ENCODE data around the gene GNG8. TPM values are rescaled to one million over a fixed set of nuclear protein-coding genes. Genes with fewer than 3 reads are reported as not detected.

GNG8 gene
- total and polyA plus RNA-seq, 9 of the 15 experiments (the other 6 are each of a cell fraction or from before 2014, with no cell fraction given), result 1.3 TPM; not detected in 8

DNA sequence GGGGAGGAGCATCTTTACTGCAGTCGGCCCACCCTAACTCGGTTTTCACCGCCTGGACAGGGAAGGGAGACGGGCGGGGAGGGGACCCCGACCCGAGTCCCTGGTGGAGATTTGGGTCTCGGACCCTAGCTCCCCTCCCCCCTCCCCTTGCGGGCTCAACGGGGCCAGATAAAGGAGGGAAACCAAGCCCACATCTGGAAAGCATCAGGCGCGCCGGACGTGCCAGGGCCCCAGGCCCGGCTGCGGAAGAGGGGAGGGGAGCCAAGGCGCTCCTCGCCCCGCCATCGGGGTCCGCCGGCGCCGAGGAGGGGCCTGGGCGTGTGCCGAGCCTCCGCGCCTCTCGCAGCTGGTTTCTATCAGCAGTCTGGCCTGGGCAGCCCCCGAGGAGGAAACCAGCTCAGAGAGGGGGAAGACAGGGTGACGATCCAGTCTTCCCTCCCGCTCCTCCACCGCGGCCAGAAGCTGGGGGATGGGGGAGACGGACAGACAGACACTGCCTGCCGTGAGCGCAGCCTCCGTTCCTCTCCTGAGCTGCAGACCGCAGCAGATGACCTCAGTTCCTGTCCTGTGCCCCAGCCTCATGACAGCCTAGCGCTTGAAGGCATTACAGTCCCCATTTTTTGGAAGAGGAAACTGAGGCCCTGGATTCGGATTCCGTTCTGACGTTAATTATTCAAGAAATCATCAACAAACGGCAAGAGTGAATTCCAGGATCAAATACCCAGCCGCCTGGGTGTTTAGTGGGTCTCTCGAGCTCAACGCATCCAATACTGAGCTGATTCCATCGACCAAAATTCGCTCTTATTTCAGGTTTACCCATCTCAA, 3.6 kb upstream of the GNG8 start (continued):
- TF ChIP-seq, protein P1, sequence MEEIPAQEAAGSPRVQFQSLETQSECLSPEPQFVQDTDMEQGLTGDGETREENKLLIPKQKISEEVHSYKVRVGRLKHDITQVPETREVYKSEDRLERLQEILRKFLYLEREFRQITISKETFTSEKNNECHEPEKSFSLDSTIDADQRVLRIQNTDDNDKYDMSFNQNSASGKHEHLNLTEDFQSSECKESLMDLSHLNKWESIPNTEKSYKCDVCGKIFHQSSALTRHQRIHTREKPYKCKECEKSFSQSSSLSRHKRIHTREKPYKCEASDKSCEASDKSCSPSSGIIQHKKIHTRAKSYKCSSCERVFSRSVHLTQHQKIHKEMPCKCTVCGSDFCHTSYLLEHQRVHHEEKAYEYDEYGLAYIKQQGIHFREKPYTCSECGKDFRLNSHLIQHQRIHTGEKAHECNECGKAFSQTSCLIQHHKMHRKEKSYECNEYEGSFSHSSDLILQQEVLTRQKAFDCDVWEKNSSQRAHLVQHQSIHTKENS (CRISPR knock-in tag; IDR thresholded peaks at IDR 0.05), result no peak
- no peak for TF ChIP-seq CC2D1A (IDR thresholded peaks at IDR 0.05)
- TF ChIP-seq BRCA1 (IDR thresholded peaks at IDR 0.05), result no peak
- peak; percentile 85; the same call in 1 of the 2 replicates for TF ChIP-seq BRCA1 (CRISPR knock-in tag; IDR thresholded peaks at IDR 0.05)
- no peak for TF ChIP-seq POLR2B (IDR thresholded peaks at IDR 0.05; ENCODE audit: low read depth, partially characterized antibody)
- TF ChIP-seq ZSCAN29 (IDR thresholded peaks at IDR 0.05), result no peak
- no peak for TF ChIP-seq ETV6 (IDR thresholded peaks at IDR 0.05; ENCODE audit: borderline replicate concordance in 1 of 2, low read depth in 2 of 2, low read length in 1 of 2)
- TF ChIP-seq ETV6 (CRISPR knock-in tag; IDR thresholded peaks at IDR 0.05; ENCODE audit: borderline replicate concordance), result no peak
- no peak for TF ChIP-seq GTF2F1 (IDR thresholded peaks at IDR 0.05; ENCODE audit: low read depth, low read length)
- TF ChIP-seq IRF2 (CRISPR knock-in tag; IDR thresholded peaks at IDR 0.05), result no peak
- TF ChIP-seq NBN (IDR thresholded peaks at IDR 0.05; ENCODE audit: low read depth), result no peak
- no peak for TF ChIP-seq ZNF175 (CRISPR knock-in tag; IDR thresholded peaks at IDR 0.05; ENCODE audit: low read depth)
- TF ChIP-seq, protein P2, sequence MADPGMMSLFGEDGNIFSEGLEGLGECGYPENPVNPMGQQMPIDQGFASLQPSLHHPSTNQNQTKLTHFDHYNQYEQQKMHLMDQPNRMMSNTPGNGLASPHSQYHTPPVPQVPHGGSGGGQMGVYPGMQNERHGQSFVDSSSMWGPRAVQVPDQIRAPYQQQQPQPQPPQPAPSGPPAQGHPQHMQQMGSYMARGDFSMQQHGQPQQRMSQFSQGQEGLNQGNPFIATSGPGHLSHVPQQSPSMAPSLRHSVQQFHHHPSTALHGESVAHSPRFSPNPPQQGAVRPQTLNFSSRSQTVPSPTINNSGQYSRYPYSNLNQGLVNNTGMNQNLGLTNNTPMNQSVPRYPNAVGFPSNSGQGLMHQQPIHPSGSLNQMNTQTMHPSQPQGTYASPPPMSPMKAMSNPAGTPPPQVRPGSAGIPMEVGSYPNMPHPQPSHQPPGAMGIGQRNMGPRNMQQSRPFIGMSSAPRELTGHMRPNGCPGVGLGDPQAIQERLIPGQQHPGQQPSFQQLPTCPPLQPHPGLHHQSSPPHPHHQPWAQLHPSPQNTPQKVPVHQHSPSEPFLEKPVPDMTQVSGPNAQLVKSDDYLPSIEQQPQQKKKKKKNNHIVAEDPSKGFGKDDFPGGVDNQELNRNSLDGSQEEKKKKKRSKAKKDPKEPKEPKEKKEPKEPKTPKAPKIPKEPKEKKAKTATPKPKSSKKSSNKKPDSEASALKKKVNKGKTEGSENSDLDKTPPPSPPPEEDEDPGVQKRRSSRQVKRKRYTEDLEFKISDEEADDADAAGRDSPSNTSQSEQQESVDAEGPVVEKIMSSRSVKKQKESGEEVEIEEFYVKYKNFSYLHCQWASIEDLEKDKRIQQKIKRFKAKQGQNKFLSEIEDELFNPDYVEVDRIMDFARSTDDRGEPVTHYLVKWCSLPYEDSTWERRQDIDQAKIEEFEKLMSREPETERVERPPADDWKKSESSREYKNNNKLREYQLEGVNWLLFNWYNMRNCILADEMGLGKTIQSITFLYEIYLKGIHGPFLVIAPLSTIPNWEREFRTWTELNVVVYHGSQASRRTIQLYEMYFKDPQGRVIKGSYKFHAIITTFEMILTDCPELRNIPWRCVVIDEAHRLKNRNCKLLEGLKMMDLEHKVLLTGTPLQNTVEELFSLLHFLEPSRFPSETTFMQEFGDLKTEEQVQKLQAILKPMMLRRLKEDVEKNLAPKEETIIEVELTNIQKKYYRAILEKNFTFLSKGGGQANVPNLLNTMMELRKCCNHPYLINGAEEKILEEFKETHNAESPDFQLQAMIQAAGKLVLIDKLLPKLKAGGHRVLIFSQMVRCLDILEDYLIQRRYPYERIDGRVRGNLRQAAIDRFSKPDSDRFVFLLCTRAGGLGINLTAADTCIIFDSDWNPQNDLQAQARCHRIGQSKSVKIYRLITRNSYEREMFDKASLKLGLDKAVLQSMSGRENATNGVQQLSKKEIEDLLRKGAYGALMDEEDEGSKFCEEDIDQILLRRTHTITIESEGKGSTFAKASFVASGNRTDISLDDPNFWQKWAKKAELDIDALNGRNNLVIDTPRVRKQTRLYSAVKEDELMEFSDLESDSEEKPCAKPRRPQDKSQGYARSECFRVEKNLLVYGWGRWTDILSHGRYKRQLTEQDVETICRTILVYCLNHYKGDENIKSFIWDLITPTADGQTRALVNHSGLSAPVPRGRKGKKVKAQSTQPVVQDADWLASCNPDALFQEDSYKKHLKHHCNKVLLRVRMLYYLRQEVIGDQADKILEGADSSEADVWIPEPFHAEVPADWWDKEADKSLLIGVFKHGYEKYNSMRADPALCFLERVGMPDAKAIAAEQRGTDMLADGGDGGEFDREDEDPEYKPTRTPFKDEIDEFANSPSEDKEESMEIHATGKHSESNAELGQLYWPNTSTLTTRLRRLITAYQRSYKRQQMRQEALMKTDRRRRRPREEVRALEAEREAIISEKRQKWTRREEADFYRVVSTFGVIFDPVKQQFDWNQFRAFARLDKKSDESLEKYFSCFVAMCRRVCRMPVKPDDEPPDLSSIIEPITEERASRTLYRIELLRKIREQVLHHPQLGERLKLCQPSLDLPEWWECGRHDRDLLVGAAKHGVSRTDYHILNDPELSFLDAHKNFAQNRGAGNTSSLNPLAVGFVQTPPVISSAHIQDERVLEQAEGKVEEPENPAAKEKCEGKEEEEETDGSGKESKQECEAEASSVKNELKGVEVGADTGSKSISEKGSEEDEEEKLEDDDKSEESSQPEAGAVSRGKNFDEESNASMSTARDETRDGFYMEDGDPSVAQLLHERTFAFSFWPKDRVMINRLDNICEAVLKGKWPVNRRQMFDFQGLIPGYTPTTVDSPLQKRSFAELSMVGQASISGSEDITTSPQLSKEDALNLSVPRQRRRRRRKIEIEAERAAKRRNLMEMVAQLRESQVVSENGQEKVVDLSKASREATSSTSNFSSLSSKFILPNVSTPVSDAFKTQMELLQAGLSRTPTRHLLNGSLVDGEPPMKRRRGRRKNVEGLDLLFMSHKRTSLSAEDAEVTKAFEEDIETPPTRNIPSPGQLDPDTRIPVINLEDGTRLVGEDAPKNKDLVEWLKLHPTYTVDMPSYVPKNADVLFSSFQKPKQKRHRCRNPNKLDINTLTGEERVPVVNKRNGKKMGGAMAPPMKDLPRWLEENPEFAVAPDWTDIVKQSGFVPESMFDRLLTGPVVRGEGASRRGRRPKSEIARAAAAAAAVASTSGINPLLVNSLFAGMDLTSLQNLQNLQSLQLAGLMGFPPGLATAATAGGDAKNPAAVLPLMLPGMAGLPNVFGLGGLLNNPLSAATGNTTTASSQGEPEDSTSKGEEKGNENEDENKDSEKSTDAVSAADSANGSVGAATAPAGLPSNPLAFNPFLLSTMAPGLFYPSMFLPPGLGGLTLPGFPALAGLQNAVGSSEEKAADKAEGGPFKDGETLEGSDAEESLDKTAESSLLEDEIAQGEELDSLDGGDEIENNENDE (IDR thresholded peaks at IDR 0.05; ENCODE audit: low read depth, low read length), result no peak
- peak; percentile 23 to 64; a peak in 3 of 4 replicates for TF ChIP-seq MAZ (CRISPR knock-in tag; conservative IDR thresholded peaks at IDR 0.05 in 1 of 2, IDR thresholded peaks at IDR 0.05 in 1 of 2)
- no peak for TF ChIP-seq CHD1 (IDR thresholded peaks at IDR 0.05; ENCODE audit: low read length)
- TF ChIP-seq ERF (CRISPR knock-in tag; IDR thresholded peaks at IDR 0.05), result 0 out of 2 replicates have a peak, but pooled peaks have one; percentile 11

Data from K562 (cell line).